ENCODE measurements around the gene MFSD6.
"Not testable (repeated sequence)": the region's sequence is repeated elsewhere in the genome, so short reads cannot be mapped to it uniquely, and the experiment has no call there.

Gene MFSD6

GRCh38 chr2:190507135-190507534 is 99.0 kb downstream of the MFSD6 start:
- no peaks in the 10 kb centered on the region for H3K36me3 ChIP-seq
- H3K4me1 ChIP-seq (ENCODE audit: control insufficient read depth in 1 of 2, insufficient read depth in 1 of 2, low read depth in 1 of 2, low read length in 1 of 2), result no peaks in the 10 kb centered on the region
- no peaks in the 10 kb centered on the region for H3K27me3 ChIP-seq
- H3K9me3 ChIP-seq, result no peaks in the 10 kb centered on the region
- no peak for TF ChIP-seq CTCF (IDR thresholded peaks at IDR 0.05)
- H3K27ac ChIP-seq, result no peak overlapping the region
- H3K4me3 ChIP-seq (ENCODE audit: low read depth in 1 of 2, low read length in 1 of 2), result no peak overlapping the region

- H3K27me3 ChIP-seq; H3K9me3 ChIP-seq; H3K4me1 ChIP-seq (ENCODE audit: control insufficient read depth in 1 of 2, insufficient read depth in 1 of 2, low read depth in 1 of 2, low read length in 1 of 2); H3K36me3 ChIP-seq; H3K27ac ChIP-seq; H3K4me3 ChIP-seq (ENCODE audit: low read depth in 1 of 2, low read length in 1 of 2): not testable (repeated sequence)
Measured at GRCh38 chr2:190509895-190510294, 101.7 kb downstream of the MFSD6 start.

GRCh38 chr2:190511104-190511503 is 102.9 kb downstream of the MFSD6 start:
- Histone ChIP-seq H3K27ac (no peak overlapping the region), H3K4me1 (ENCODE audit: control insufficient read depth in 1 of 2, insufficient read depth in 1 of 2, low read depth in 1 of 2, low read length in 1 of 2) (no peaks in the 10 kb centered on the region), H3K27me3 (no peaks in the 10 kb centered on the region), H3K9me3 (no peaks in the 10 kb centered on the region), H3K4me3 (ENCODE audit: low read depth in 1 of 2, low read length in 1 of 2) (no peak overlapping the region), H3K36me3 (no peaks in the 10 kb centered on the region)
- TF ChIP-seq CTCF (IDR thresholded peaks at IDR 0.05), result no peak

- Histone ChIP-seq H3K36me3 (no peaks in the 10 kb centered on the region), H3K27me3 (no peaks in the 10 kb centered on the region), H3K9me3 (no peaks in the 10 kb centered on the region), H3K27ac (no peak overlapping the region), H3K4me3 (ENCODE audit: low read depth in 1 of 2, low read length in 1 of 2) (no peak overlapping the region), H3K4me1 (ENCODE audit: control insufficient read depth in 1 of 2, insufficient read depth in 1 of 2, low read depth in 1 of 2, low read length in 1 of 2) (no peaks in the 10 kb centered on the region)
- TF ChIP-seq CTCF (IDR thresholded peaks at IDR 0.05), result no peak
Measured at GRCh38 chr2:190512539-190513095, 104.5 kb downstream of the MFSD6 start.

- TF ChIP-seq CTCF (IDR thresholded peaks at IDR 0.05), result no peak
- H3K4me3 ChIP-seq (ENCODE audit: low read depth in 1 of 2, low read length in 1 of 2), result no peak overlapping the region
Measured at GRCh38 chr2:190513877-190514276, 105.7 kb downstream of the MFSD6 start.

GRCh38 chr2:190514676-190515075 is 106.5 kb downstream of the MFSD6 start:
- Histone ChIP-seq H3K4me3 (ENCODE audit: low read depth in 1 of 2, low read length in 1 of 2) (no peak overlapping the region), H3K9me3 (no peaks in the 10 kb centered on the region), H3K36me3 (no peaks in the 10 kb centered on the region), H3K27me3 (no peaks in the 10 kb centered on the region), H3K4me1 (ENCODE audit: control insufficient read depth in 1 of 2, insufficient read depth in 1 of 2, low read depth in 1 of 2, low read length in 1 of 2) (no peaks in the 10 kb centered on the region), H3K27ac (no peak overlapping the region)
- TF ChIP-seq CTCF (IDR thresholded peaks at IDR 0.05), result no peak

More at GRCh38 chr2:190513877-190514276, 105.7 kb downstream of the MFSD6 start:
- H3K4me1 ChIP-seq (ENCODE audit: control insufficient read depth in 1 of 2, insufficient read depth in 1 of 2, low read depth in 1 of 2, low read length in 1 of 2), result no peaks in the 10 kb centered on the region
- H3K27ac ChIP-seq, result no peak overlapping the region
- no peaks in the 10 kb centered on the region for H3K27me3 ChIP-seq
- H3K9me3 ChIP-seq, result no peaks in the 10 kb centered on the region
- H3K36me3 ChIP-seq, result no peaks in the 10 kb centered on the region

Data from neutrophil (primary cell).